Measurements from ENCODE around the gene SUCLG2. TPM values are rescaled to one million over a fixed set of nuclear protein-coding genes. Genes with fewer than 3 reads are reported as not detected.

The SUCLG2 gene
- total RNA-seq, 1 experiment from 2014 or later = 38.5 TPM

- Histone ChIP-seq H2BK5ac (ENCODE audit: insufficient read length, low read length) (no peak overlapping the region), H3K79me1 (ENCODE audit: insufficient read depth, low read depth, low read length, poor library complexity, severe bottlenecking) (no peaks in the 10 kb centered on the region), H4K91ac (ENCODE audit: insufficient read length, low read depth, low read length) (no peak overlapping the region), H2AK5ac (ENCODE audit: insufficient read length, low read length) (no peak overlapping the region), H3K4me1 (ENCODE audit: insufficient read depth, low read length) (no peaks in the 10 kb centered on the region), H3T11ph (ENCODE audit: low read length) (no peak overlapping the region), H3K27ac (ENCODE audit: insufficient read length, low read depth, low read length) (no peak overlapping the region), H2AFZ (ENCODE audit: low read length) (no peak overlapping the region), H2BK20ac (ENCODE audit: low read depth, low read length, poor library complexity, severe bottlenecking) (no peak overlapping the region), H4K8ac (replicated peaks; ENCODE audit: insufficient read length, low read depth, low read length) (no peak overlapping the region), H3K4me2 (ENCODE audit: insufficient read depth, insufficient read length, low read length) (no peak overlapping the region), H3K9ac (ENCODE audit: extremely low read depth, insufficient read length, low read length) (no peak overlapping the region), H2BK12ac (ENCODE audit: insufficient read length, low read depth, low read length) (no peak overlapping the region), H2BK15ac (ENCODE audit: low read depth, low read length) (no peak overlapping the region), H3K14ac (ENCODE audit: insufficient read depth, low read length) (no peak overlapping the region), H3K18ac (ENCODE audit: insufficient read length, low read depth, low read length) (no peak overlapping the region), H3K56ac (ENCODE audit: insufficient read length, low read depth, low read length) (no peak overlapping the region), H4K20me1 (ENCODE audit: control insufficient read depth, insufficient read depth, insufficient read length) (no peaks in the 10 kb centered on the region), H3K23me2 (ENCODE audit: insufficient read length, low read depth, low read length, poor library complexity, severe bottlenecking) (no peaks in the 10 kb centered on the region), H3K79me2 (ENCODE audit: insufficient read depth, low read length) (no peaks in the 10 kb centered on the region), H4K5ac (ENCODE audit: insufficient read length, low read depth, low read length) (no peak overlapping the region), H3K27me3 (ENCODE audit: insufficient read depth, low read length) (no peaks in the 10 kb centered on the region), H3K9me3 (ENCODE audit: control insufficient read depth, low read depth, low read length) (no peaks in the 10 kb centered on the region), H2BK120ac (ENCODE audit: low read depth, low read length, poor library complexity, severe bottlenecking) (no peak overlapping the region), H3K4ac (ENCODE audit: low read depth, low read length) (no peak overlapping the region), H3K23ac (ENCODE audit: insufficient read length, low read depth, low read length) (no peak overlapping the region)
- Mint-ChIP-seq H3K27ac (no peak overlapping the region), H3K36me3 (ENCODE audit: insufficient read depth in 1 of 3, low read depth in 3 of 3) (peaks cover 0 to 6% (median 0%) of the 10 kb centered on the region in 3 experiments; a peak in 4 of 7 replicates), H3K27me3 (ENCODE audit: low read depth) (no peaks in the 10 kb centered on the region), H3K9me3 (no peaks in the 10 kb centered on the region), H3K4me1 (no peaks in the 10 kb centered on the region), H3K4me3 (no peak overlapping the region)
- DNase-seq = no peak
- TF ChIP-seq CTCF (conservative IDR thresholded peaks at IDR 0.05) = no peak
- WGBS (ENCODE audit: extremely low coverage, insufficient read length, low lambda C conversion rate) = no CpG with 5 or more reads among the region's 3 CpGs
Measured at GRCh38 chr3:67641451-67641850, 13.0 kb downstream of the SUCLG2 start.

Data from H9 (cell line).